ENCODE data around the gene HNRNPLL.

Gene HNRNPLL

DNA sequence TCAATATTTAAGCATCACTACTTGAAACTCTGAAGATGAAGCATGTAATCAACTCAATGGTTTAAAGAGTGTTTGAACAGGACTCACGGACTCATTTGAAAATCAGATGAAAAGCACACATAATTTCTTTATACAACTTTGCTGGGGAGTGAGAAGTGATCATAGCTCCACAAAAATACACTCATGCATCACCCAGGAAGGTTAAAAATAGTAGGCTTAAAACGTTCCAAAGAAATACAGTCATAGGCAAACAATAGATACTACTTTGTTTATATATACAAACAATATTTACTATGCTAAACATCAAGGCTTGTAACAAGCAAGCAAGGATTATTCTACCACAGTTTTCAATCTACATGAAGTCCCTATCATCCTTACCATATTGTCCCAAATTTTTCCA is 11.6 kb downstream of the HNRNPLL start:
- DNase-seq: no peak

DNA sequence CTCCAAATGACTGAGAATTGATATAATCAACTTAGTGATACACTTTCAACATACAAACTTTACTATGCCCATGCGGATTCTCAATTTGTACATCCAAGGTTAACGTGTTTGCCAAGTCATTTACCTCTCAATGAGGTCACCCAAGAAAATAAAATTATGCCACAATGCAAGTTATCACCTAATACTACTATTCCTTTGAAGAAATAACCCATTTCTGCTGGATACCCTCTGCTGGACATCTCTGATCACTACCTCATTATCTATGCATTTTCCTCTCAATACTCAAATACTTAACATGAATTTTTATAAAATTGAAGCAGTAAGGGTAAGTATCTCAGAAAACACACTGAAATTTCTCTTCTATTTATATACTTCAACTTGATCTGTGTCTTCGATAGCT is 12.7 kb downstream of the HNRNPLL start:
- no peak for DNase-seq

- DNase-seq: no peak
These were observed 15.8 kb downstream of the HNRNPLL start for GRCh38 chr2:38586931-38587330.

- DNase-seq: no peak
These were observed 17.8 kb downstream of the HNRNPLL start for GRCh38 chr2:38584881-38585280.

DNA sequence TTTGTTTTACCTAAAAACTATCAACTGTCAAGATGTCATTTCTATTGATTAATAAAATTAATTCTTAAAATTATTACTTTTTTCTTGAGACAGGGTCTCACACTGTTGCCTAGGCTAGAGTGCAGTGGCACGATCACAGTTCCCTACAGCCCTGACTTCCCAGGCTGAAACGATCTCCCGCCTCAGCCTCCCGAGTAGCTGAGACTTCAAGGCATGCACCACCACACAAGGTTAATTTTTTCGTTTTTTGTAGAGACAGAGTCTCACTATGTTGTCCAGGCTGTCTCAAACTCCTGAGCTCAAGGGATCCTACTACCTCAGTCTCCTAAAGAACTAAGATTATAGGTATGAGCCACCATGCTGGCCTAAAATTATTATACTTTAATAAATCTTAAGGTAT is 18.7 kb downstream of the HNRNPLL start:
- no peak for DNase-seq

DNA sequence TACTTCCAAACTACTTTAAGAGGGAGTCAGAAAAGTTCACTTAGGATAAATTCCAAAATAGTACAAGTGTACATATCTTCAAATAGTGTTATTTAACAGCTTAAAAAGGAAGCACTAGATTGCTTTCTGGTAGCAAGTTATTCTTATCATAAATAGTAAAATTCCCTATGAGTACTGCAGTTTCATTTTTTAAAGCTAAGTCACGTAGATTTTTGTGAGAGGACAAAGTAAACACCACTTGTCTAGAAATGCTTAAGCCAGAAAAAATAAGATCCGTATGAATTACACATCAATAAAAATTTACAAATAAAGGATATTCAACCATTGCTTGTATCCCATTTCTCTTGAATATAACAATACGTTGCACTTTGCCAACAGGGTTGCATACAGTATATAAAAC is 19.2 kb downstream of the HNRNPLL start:
- DNase-seq: no peak

DNA sequence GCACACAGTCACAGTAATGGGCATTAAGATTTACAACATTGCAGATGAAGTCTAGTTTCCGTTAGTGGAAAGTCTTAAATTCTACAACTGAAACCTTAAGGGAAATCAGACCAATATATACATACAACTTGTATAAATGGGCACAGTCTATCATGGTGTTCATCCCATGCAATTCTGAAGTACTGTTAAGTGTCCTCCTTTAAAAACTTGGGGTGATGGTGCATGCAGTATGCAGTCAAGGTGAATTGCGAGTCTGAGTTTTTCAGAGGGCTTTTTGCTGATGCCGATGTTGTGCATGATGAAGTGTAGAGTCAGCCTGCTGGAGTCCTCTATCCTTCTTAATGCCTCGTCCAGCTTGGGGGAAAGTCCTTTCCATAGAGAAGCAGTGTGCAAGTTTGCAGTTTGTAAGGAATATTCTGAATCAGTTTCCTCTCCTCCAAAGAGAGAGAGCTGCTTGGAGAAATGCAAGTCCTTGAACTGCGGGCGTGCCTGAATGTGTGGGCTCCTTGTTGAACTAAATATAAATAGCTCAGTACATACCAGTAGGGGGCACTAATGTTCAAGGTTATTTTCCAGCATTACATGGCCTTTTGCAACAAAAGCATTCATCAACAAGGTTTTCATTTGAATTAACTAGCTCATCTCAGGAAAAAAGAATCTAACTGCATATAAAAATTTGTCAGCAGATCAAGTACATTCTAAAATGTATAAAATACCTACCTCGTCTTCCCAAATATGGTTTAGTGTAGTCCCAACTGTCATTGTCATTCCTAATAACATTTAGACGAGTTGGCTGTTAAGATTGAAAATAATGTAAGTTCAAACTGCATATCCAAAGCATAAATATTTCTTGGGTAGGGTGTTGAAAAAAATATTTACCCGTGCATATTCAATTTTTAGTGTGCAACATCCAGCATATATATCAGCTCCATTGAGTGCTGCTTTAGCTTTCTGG is 21.3 kb downstream of the HNRNPLL start:
- peak; percentile 59 for DNase-seq

DNA sequence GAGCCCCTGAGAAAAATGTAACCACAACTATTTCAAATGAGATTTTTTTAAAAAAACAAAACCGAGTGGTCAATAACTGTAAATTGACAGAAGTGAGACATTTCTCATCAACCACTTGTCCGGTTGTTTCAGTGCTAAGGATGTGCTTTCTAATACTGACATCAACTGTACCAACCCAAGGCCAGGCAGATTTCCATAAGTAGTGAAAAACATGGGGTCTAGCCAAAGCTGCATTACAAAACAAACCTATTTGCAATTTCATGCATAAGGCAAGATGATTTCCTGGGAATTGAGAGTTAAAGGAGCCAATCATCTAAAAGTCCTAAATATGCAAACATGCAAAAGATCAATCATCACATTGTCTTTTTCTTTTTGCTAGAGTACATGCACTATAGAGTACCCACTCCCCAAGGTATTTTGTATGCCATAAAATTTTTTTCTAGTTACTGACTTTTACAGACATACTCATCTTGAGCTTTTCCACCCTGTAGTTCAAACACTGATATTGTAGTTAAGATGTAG is 22.6 kb downstream of the HNRNPLL start:
- DNase-seq: no peak

- no peak for DNase-seq
These were observed 23.9 kb downstream of the HNRNPLL start for GRCh38 chr2:38578832-38579231.

- no peak for DNase-seq
These were observed 28.4 kb downstream of the HNRNPLL start for GRCh38 chr2:38574278-38574677.

DNA sequence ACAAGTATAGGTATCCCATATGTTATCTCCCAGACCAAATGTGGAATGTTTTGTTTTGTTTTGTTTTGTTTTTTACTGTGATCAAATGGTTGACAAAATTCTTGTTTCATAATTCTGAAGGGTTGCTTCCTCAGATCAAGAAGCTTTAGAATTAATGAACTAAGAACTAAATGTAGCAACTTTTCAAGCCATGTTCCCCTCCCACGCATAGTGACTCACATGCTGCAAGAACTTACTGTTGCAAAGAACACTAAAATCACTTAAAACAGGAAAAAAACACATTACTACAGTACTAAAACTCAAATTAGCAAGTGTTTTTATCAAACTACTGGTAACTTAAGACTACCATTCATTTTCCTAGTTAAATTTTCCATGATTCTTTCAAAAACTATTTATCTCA is 30.6 kb downstream of the HNRNPLL start:
- DNase-seq: no peak

GRCh38 chr2:38571193-38571592 is 31.5 kb downstream of the HNRNPLL start:
- no peak for DNase-seq

- DNase-seq: no peak
These were observed 33.8 kb downstream of the HNRNPLL start for GRCh38 chr2:38568724-38569436.

GRCh38 chr2:38565333-38565732 is 37.4 kb downstream of the HNRNPLL start:
- no peak for DNase-seq

GRCh38 chr2:38561691-38562090 is 41.0 kb downstream of the HNRNPLL start:
- no peak for DNase-seq

DNA sequence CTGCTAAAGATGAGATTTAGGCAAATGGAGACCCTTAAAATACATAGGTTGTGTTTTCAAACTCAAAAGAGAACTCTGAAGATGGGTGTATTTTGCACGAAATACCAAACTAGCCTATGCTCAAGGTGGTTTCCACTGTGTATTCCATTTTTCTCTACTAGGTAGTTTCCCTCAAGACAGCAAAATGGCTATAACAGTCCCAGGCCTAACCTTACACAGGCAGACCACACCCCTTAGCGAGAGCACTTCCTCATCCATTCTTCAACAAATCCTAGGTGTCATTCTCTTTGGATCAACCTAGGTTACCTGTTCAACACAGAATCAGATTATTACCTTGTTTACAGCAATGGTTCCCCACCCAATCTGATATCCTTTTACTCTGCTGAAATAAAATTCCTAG is 42.6 kb downstream of the HNRNPLL start:
- DNase-seq: no peak

- no peak for DNase-seq
These were observed 44.7 kb downstream of the HNRNPLL start for GRCh38 chr2:38557981-38558380.

- no peak for DNase-seq
These were observed 45.5 kb downstream of the HNRNPLL start for GRCh38 chr2:38557217-38557616.

DNA sequence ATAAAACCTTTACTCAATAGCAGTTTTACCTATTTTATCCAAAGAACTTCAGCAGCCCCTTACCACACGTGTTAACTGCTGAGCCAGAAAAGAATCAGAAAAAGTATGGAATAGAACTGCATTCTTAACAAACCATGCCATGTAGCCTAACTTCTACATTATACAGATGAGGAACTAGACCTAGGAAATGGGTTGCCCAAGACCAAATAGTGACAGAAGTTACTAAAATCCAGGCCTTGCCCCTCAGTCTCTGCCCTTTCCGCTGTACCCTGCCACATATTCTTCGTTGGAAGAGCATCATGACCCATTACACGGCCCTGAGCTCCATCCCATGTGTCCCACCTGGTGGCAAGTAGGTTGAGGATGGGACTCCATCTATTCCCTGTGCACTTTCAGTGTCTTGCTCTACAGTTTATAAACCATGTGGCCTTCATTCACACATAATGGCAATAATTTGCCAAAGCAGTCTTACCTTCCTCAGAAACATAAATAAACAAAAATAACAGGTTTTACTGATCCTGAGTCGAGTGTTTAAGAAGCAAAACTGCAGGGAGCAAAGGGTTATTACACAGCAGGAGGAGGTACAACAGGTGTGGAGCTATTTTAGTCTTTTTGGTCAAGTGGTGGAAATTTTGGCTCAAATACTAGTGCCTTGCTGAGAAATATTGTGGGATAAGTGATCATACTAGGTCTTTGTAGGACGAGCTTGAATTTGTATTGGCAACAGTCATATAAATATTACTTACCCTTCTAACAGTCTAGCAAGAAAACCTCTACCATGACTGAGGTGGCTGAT is 46.5 kb downstream of the HNRNPLL start:
- no peak for DNase-seq

DNA sequence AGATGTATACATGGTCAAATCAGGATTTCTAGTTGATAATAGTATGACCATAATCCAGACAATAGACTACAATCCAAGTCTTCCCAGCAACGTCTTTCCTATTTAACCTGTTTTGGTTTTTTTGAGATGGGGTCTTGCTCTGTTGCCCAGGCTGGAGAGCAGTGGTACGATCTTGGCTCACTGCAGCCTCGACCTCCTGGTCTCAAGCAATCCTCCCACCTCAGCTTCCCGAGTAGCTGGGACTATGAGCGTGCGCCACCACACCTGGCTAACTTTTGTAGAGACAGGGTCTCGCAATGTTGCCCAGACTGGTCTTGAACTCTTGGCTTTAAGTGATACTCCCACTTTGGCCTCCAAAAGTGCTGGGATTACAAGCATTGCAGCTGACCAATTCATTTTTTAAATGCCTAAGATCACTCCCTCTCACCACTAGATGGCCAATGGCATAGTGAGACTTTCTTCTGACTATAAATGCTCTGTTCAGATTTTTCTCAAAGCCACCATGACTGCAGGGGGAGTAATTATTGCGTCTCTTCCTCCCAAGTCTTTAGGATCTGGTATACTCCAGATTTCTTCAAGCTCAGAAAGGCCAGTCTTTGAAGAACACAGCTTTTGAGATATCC is 47.6 kb downstream of the HNRNPLL start:
- DNase-seq: no peak

DNA sequence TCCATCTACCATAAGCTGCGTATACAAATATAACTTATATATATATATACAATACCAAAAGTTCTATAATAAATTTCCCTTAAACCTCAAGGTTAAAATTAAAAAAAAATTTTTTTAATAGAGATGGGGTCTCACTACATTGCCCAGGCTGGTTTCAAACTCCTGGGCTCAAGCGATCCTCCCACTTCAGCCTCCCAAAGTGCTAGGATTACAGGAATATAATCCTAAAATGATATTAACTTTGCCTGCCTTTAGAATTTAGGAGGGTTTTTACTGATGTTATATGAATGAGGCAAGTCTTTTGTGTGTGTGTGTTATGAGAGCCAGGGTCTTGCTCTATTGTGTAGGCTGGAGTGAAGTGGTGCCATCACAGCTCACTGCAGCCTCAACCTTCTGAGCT is 49.2 kb downstream of the HNRNPLL start:
- DNase-seq: no peak

- no peak for DNase-seq
These were observed 50.5 kb downstream of the HNRNPLL start for GRCh38 chr2:38552259-38552658.

GRCh38 chr2:38551746-38552145 is 51.0 kb downstream of the HNRNPLL start:
- no peak for DNase-seq

Data from NCI-H69 (cell line).